CD4-positive, alpha-beta T cell treated with Interleukin-1 beta for 1 hour (primary cell): ENCODE data around the gene SFT2D2.

ENCODE experiments used
- DNase-seq, 2 donors: peaks; one replicate each; pipeline ENCODE4 v3.0.0-alpha.2; 2020 to 2022

The SFT2D2 gene

GRCh38 chr1:168271636-168272035 lies 45.8 kb downstream of the SFT2D2 start:
- DNase-seq = no peak

GRCh38 chr1:168273575-168273974 lies 47.8 kb downstream of the SFT2D2 start:
- DNase-seq = no peak

- DNase-seq = no peak
Observed at GRCh38 chr1:168279253-168279652, 53.4 kb downstream of the SFT2D2 start.

- no peak for DNase-seq
Observed at GRCh38 chr1:168280296-168280927, 54.6 kb downstream of the SFT2D2 start, which contains the start of gene TBX19. Gene TBX19 (plus strand): TSS chr1:168280877. CDS start chr1:168281091, 214 bp downstream.

GRCh38 chr1:168281603-168282325 lies 56.0 kb downstream of the SFT2D2 start:
- no peak for DNase-seq

GRCh38 chr1:168285521-168285790 lies 59.7 kb downstream of the SFT2D2 start:
- DNase-seq = no peak

- no peak for DNase-seq
Observed at GRCh38 chr1:168285971-168286927, 60.4 kb downstream of the SFT2D2 start.

GRCh38 chr1:168287237-168287664 lies 61.4 kb downstream of the SFT2D2 start:
- no peak for DNase-seq

- DNase-seq = no peak
Observed at GRCh38 chr1:168288311-168289052, 62.7 kb downstream of the SFT2D2 start.

- no peak for DNase-seq
Observed at GRCh38 chr1:168291222-168291837, 65.5 kb downstream of the SFT2D2 start.

- no peak for DNase-seq
Observed at GRCh38 chr1:168293356-168293755, 67.6 kb downstream of the SFT2D2 start.

GRCh38 chr1:168295411-168296114 lies 69.8 kb downstream of the SFT2D2 start:
- no peak for DNase-seq

- no peak for DNase-seq
Observed at GRCh38 chr1:168297019-168297730, 71.4 kb downstream of the SFT2D2 start.

- no peak for DNase-seq
Observed at GRCh38 chr1:168298446-168298845, 72.6 kb downstream of the SFT2D2 start.

- DNase-seq = no peak
Observed at GRCh38 chr1:168300626-168301025, 74.8 kb downstream of the SFT2D2 start.

- DNase-seq = no peak
Observed at GRCh38 chr1:168301664-168302320, 76.0 kb downstream of the SFT2D2 start.
